22Rv1 (cell line): Measurements from ENCODE around the gene RNF11.

Experiments
- ZFX ChIP-seq: fragments of 450-650 bp; IDR thresholded peaks from 2 replicates; pipeline ENCODE4 v1.6.1; 2017; ENCODE audit warnings: antibody characterized with exemption, borderline replicate concordance
- TF ChIP-seq, protein P1 (sequence below): fragments of 450-650 bp; IDR thresholded peaks from 2 replicates; pipeline ENCODE4 v1.5.1; 2017; ENCODE audit warnings: mild to moderate bottlenecking

DNA sequence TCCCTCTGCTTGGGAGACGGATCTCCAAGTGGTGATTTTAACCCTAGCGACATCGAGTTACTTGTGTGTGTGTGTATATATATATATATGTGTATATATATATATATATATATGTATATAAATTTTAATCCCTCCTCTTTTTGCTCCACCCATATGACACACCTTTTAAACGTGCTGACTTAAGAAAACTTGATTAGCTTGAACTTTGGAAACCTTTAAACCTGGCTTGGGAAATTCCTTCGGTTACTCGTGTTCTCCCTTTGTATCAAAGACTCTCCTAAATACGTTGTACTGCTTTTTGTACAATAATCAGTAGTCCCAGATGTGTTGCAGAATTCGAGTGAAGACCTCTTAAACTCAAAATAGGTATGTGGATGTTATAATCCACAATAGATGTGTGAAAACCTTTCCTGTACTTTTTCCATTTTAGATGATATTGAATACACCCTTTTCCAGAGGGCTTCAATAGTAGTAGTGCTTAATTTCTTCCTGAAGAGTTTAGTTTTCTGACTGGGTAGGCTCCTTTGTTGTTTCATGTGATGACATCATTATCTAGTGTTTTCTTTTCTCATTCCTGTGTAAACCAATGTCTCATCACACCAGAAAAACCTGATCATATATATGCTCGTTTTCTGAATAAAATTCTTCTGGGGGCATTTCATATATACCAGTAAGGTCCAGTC, 1.4 kb downstream of the RNF11 start:
- TF ChIP-seq, protein P1, sequence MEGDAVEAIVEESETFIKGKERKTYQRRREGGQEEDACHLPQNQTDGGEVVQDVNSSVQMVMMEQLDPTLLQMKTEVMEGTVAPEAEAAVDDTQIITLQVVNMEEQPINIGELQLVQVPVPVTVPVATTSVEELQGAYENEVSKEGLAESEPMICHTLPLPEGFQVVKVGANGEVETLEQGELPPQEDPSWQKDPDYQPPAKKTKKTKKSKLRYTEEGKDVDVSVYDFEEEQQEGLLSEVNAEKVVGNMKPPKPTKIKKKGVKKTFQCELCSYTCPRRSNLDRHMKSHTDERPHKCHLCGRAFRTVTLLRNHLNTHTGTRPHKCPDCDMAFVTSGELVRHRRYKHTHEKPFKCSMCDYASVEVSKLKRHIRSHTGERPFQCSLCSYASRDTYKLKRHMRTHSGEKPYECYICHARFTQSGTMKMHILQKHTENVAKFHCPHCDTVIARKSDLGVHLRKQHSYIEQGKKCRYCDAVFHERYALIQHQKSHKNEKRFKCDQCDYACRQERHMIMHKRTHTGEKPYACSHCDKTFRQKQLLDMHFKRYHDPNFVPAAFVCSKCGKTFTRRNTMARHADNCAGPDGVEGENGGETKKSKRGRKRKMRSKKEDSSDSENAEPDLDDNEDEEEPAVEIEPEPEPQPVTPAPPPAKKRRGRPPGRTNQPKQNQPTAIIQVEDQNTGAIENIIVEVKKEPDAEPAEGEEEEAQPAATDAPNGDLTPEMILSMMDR = no peak
- no peak for TF ChIP-seq ZFX
